ENCODE measurements around the gene SSTR3.

Gene SSTR3

GRCh38 chr22:37228106-37229011 lies 16.1 kb upstream of the SSTR3 start:
- CTCF ChIA-PET = interaction anchor here (0.6 to 2.4 kb wide), 7 partner anchors 9 to 190 kb away, joined by 3 to 12 read pairs (median 4); no protein-coding TSS in a partner anchor
- H3K27ac Mint-ChIP-seq = peak overlapping the region; percentile 98
- DNase-seq = peak; percentile 75
- H3K4me3 Mint-ChIP-seq = peak overlapping the region; percentile 71
- peaks cover 92% of the 10 kb centered on the region for H3K4me1 Mint-ChIP-seq
- H3K9me3 Mint-ChIP-seq = no peaks in the 10 kb centered on the region
- H3K27me3 Mint-ChIP-seq = no peaks in the 10 kb centered on the region
- H3K36me3 Mint-ChIP-seq = peaks cover 84% of the 10 kb centered on the region

- CTCF ChIA-PET = interaction anchor here (2.4 to 2.5 kb wide), 2 partner anchors 12 to 33 kb away, joined by 12 to 20 read pairs; no protein-coding TSS in a partner anchor
- H3K36me3 Mint-ChIP-seq = peaks cover 86% of the 10 kb centered on the region
- H3K27ac Mint-ChIP-seq = peak overlapping the region; percentile 96
- no peaks in the 10 kb centered on the region for H3K27me3 Mint-ChIP-seq
- no peak overlapping the region for H3K4me3 Mint-ChIP-seq
- DNase-seq = no peak
- peaks cover 2% of the 10 kb centered on the region for H3K9me3 Mint-ChIP-seq
- H3K4me1 Mint-ChIP-seq = peaks cover 92% of the 10 kb centered on the region
Observed at GRCh38 chr22:37226514-37226913, 14.2 kb upstream of the SSTR3 start.

GRCh38 chr22:37226087-37226486 lies 13.8 kb upstream of the SSTR3 start:
- peaks cover 3% of the 10 kb centered on the region for H3K9me3 Mint-ChIP-seq
- CTCF ChIA-PET = interaction anchor here (1.1 to 2.5 kb wide), 3 partner anchors 12 to 34 kb away, joined by 3 to 20 read pairs (median 12); no protein-coding TSS in a partner anchor
- H3K27me3 Mint-ChIP-seq = no peaks in the 10 kb centered on the region
- peaks cover 92% of the 10 kb centered on the region for H3K4me1 Mint-ChIP-seq
- no peak overlapping the region for H3K4me3 Mint-ChIP-seq
- peak overlapping the region; percentile 96 for H3K27ac Mint-ChIP-seq
- DNase-seq = no peak
- peaks cover 86% of the 10 kb centered on the region for H3K36me3 Mint-ChIP-seq

GRCh38 chr22:37225481-37225880 lies 13.2 kb upstream of the SSTR3 start:
- peaks cover 85% of the 10 kb centered on the region for H3K36me3 Mint-ChIP-seq
- peaks cover 7% of the 10 kb centered on the region for H3K9me3 Mint-ChIP-seq
- H3K27ac Mint-ChIP-seq = peak overlapping the region; percentile 96
- CTCF ChIA-PET = interaction anchor here (0.7 to 2.5 kb wide), 4 partner anchors 13 to 144 kb away, joined by 3 to 20 read pairs (median 8); no protein-coding TSS in a partner anchor
- H3K27me3 Mint-ChIP-seq = no peaks in the 10 kb centered on the region
- DNase-seq = peak; percentile 52
- H3K4me1 Mint-ChIP-seq = peaks cover 92% of the 10 kb centered on the region
- H3K4me3 Mint-ChIP-seq = no peak overlapping the region

GRCh38 chr22:37224757-37225420 lies 12.6 kb upstream of the SSTR3 start:
- peak overlapping the region; percentile 96 for H3K27ac Mint-ChIP-seq
- no peak for DNase-seq
- peaks cover 86% of the 10 kb centered on the region for H3K36me3 Mint-ChIP-seq
- H3K4me1 Mint-ChIP-seq = peaks cover 92% of the 10 kb centered on the region
- peak overlapping the region; percentile 29 for H3K4me3 Mint-ChIP-seq
- CTCF ChIA-PET = interaction anchor here (0.7 to 2.5 kb wide), 4 partner anchors 13 to 143 kb away, joined by 3 to 20 read pairs (median 8); no protein-coding TSS in a partner anchor
- peaks cover 7% of the 10 kb centered on the region for H3K9me3 Mint-ChIP-seq
- H3K27me3 Mint-ChIP-seq = no peaks in the 10 kb centered on the region

- H3K36me3 Mint-ChIP-seq = peaks cover 79% of the 10 kb centered on the region
- CTCF ChIA-PET = interaction anchor here (0.9 to 2.5 kb wide), 3 partner anchors 14 to 36 kb away, joined by 3 to 12 read pairs (median 3); no protein-coding TSS in a partner anchor
- peak overlapping the region; percentile 55 for H3K4me3 Mint-ChIP-seq
- DNase-seq = peak; percentile 65
- H3K9me3 Mint-ChIP-seq = peaks cover 7% of the 10 kb centered on the region
- H3K4me1 Mint-ChIP-seq = peaks cover 92% of the 10 kb centered on the region
- H3K27me3 Mint-ChIP-seq = no peaks in the 10 kb centered on the region
- H3K27ac Mint-ChIP-seq = peak overlapping the region; percentile 96
Observed at GRCh38 chr22:37223965-37224551, 11.8 kb upstream of the SSTR3 start.

GRCh38 chr22:37222440-37222971 lies 10.2 kb upstream of the SSTR3 start:
- Mint-ChIP-seq H3K9me3 (peaks cover 7% of the 10 kb centered on the region), H3K4me3 (peak overlapping the region; percentile 55), H3K27me3 (no peaks in the 10 kb centered on the region), H3K27ac (peak overlapping the region; percentile 96), H3K36me3 (peaks cover 67% of the 10 kb centered on the region), H3K4me1 (peaks cover 92% of the 10 kb centered on the region)
- DNase-seq = peak; percentile 71
- CTCF ChIA-PET = interaction anchor here (0.7 to 1.4 kb wide), 7 partner anchors 17 to 146 kb away, joined by 3 to 7 read pairs (median 3); partner anchors contain the start of gene RAC2

GRCh38 chr22:37221424-37222333 lies 9.4 kb upstream of the SSTR3 start:
- Mint-ChIP-seq H3K9me3 (peaks cover 7% of the 10 kb centered on the region), H3K27ac (peak overlapping the region; percentile 96), H3K4me1 (peaks cover 99% of the 10 kb centered on the region), H3K4me3 (peak overlapping the region; percentile 77), H3K36me3 (peaks cover 71% of the 10 kb centered on the region), H3K27me3 (no peaks in the 10 kb centered on the region)
- CTCF ChIA-PET = interaction anchor here (0.7 to 1.4 kb wide), 6 partner anchors 16 to 145 kb away, joined by 3 to 7 read pairs (median 4); partner anchors contain the start of gene RAC2
- DNase-seq = no peak

- no peak for DNase-seq
- H3K27me3 Mint-ChIP-seq = no peaks in the 10 kb centered on the region
- peak overlapping the region; percentile 77 for H3K4me3 Mint-ChIP-seq
- H3K9me3 Mint-ChIP-seq = peaks cover 7% of the 10 kb centered on the region
- H3K27ac Mint-ChIP-seq = peak overlapping the region; percentile 96
- CTCF ChIA-PET = interaction anchor here (2.0 to 2.5 kb wide), 2 partner anchors 10 to 21 kb away, joined by 11 to 16 read pairs; no protein-coding TSS in a partner anchor
- H3K4me1 Mint-ChIP-seq = peaks cover 95% of the 10 kb centered on the region
- peaks cover 67% of the 10 kb centered on the region for H3K36me3 Mint-ChIP-seq
Observed at GRCh38 chr22:37220543-37220981, 8.3 kb upstream of the SSTR3 start.

- H3K36me3 Mint-ChIP-seq = peaks cover 59% of the 10 kb centered on the region
- H3K27ac Mint-ChIP-seq = peak overlapping the region; percentile 96
- DNase-seq = peak; percentile 44
- CTCF ChIA-PET = interaction anchor here (0.8 to 2.5 kb wide), 3 partner anchors 11 to 23 kb away, joined by 3 to 16 read pairs (median 11); no protein-coding TSS in a partner anchor
- H3K4me1 Mint-ChIP-seq = peaks cover 89% of the 10 kb centered on the region
- peaks cover 7% of the 10 kb centered on the region for H3K9me3 Mint-ChIP-seq
- no peaks in the 10 kb centered on the region for H3K27me3 Mint-ChIP-seq
- H3K4me3 Mint-ChIP-seq = peak overlapping the region; percentile 77
Observed at GRCh38 chr22:37219533-37219932, 7.3 kb upstream of the SSTR3 start.

- peak; percentile 90 for DNase-seq
- H3K27me3 Mint-ChIP-seq = no peaks in the 10 kb centered on the region
- peak overlapping the region; percentile 96 for H3K27ac Mint-ChIP-seq
- peak overlapping the region; percentile 77 for H3K4me3 Mint-ChIP-seq
- CTCF ChIA-PET = interaction anchor here (0.6 to 2.5 kb wide), 5 partner anchors 10 to 41 kb away, joined by 3 to 16 read pairs (median 4); no protein-coding TSS in a partner anchor
- peaks cover 52% of the 10 kb centered on the region for H3K36me3 Mint-ChIP-seq
- H3K9me3 Mint-ChIP-seq = peaks cover 7% of the 10 kb centered on the region
- H3K4me1 Mint-ChIP-seq = peaks cover 85% of the 10 kb centered on the region
Observed at GRCh38 chr22:37218771-37219411, 6.6 kb upstream of the SSTR3 start.

GRCh38 chr22:37218399-37218770 lies 6.1 kb upstream of the SSTR3 start:
- peaks cover 49% of the 10 kb centered on the region for H3K36me3 Mint-ChIP-seq
- no peaks in the 10 kb centered on the region for H3K27me3 Mint-ChIP-seq
- peak overlapping the region; percentile 96 for H3K27ac Mint-ChIP-seq
- CTCF ChIA-PET = interaction anchor here (1.1 to 2.5 kb wide), 3 partner anchors 13 to 41 kb away, joined by 3 to 16 read pairs (median 5); no protein-coding TSS in a partner anchor
- peak; percentile 36 for DNase-seq
- peaks cover 79% of the 10 kb centered on the region for H3K4me1 Mint-ChIP-seq
- H3K4me3 Mint-ChIP-seq = peak overlapping the region; percentile 77
- H3K9me3 Mint-ChIP-seq = peaks cover 7% of the 10 kb centered on the region

All from activated naive CD4-positive, alpha-beta T cell treated with anti-CD3 and anti-CD28 coated beads, Interleukin-2, amount 10 ng/mL, durations not matched to agents 7 days and 5 days (primary cell).